Glutamatergic neuron (in vitro differentiated cells): ENCODE measurements around the gene ITGB5. TPM values are rescaled to one million over a fixed set of nuclear protein-coding genes. Genes with fewer than 3 reads are reported as not detected.

ENCODE experiments used
- DNase-seq: peaks from one replicate; pipeline ENCODE4 v3.0.0; 2022
- H3K27ac Mint-ChIP-seq: one replicate; pipeline ENCODE4 v1.8.0; 2020; ENCODE audit warnings: mild to moderate bottlenecking, mixed read lengths, inconsistent platforms; ENCODE audit not compliant: unreplicated experiment
- H3K27me3 Mint-ChIP-seq: one replicate; pipeline ENCODE4 v1.8.0; 2020; ENCODE audit warnings: mild to moderate bottlenecking, moderate library complexity, mixed read lengths, inconsistent platforms; ENCODE audit not compliant: unreplicated experiment
- H3K36me3 Mint-ChIP-seq: one replicate; pipeline ENCODE4 v1.8.0; 2020; ENCODE audit warnings: mild to moderate bottlenecking, mixed read lengths, inconsistent platforms; ENCODE audit not compliant: unreplicated experiment
- H3K4me1 Mint-ChIP-seq: one replicate; pipeline ENCODE4 v1.8.0; 2020; ENCODE audit warnings: mild to moderate bottlenecking, low read depth, mixed read lengths, inconsistent platforms; ENCODE audit not compliant: unreplicated experiment
- H3K4me3 Mint-ChIP-seq: one replicate; pipeline ENCODE4 v1.8.0; 2020; ENCODE audit warnings: mild to moderate bottlenecking, mixed read lengths, inconsistent platforms; ENCODE audit not compliant: unreplicated experiment
- H3K9me3 Mint-ChIP-seq: one replicate; pipeline ENCODE4 v1.8.0; 2020; ENCODE audit warnings: mild to moderate bottlenecking, moderate library complexity, mixed read lengths, inconsistent platforms; ENCODE audit not compliant: unreplicated experiment
- CTCF ChIP-seq: fragments of 200-600 bp; sonication (generic); IDR thresholded peaks from one replicate; pipeline ENCODE4 v1.5.0; 2021; ENCODE audit not compliant: partially characterized antibody, unreplicated experiment
- long read RNA-seq: library from polyadenylated mRNA; unstranded; transcript quantifications from one replicate; pipeline ENCODE4 v2.0.0, GENCODE V29; 2020; ENCODE audit not compliant: unreplicated experiment
- total RNA-seq: library from RNA; stranded (reverse); fragmentation: NEBNext Ultra II Directional; extraction: Animal tissue kit (Norgen Biotek cat#: 25700); gene quantifications from one replicate; pipeline ENCODE4 v1.2.1, GENCODE V29; 2021; ENCODE audit not compliant: unreplicated experiment

Gene ITGB5, protein sequence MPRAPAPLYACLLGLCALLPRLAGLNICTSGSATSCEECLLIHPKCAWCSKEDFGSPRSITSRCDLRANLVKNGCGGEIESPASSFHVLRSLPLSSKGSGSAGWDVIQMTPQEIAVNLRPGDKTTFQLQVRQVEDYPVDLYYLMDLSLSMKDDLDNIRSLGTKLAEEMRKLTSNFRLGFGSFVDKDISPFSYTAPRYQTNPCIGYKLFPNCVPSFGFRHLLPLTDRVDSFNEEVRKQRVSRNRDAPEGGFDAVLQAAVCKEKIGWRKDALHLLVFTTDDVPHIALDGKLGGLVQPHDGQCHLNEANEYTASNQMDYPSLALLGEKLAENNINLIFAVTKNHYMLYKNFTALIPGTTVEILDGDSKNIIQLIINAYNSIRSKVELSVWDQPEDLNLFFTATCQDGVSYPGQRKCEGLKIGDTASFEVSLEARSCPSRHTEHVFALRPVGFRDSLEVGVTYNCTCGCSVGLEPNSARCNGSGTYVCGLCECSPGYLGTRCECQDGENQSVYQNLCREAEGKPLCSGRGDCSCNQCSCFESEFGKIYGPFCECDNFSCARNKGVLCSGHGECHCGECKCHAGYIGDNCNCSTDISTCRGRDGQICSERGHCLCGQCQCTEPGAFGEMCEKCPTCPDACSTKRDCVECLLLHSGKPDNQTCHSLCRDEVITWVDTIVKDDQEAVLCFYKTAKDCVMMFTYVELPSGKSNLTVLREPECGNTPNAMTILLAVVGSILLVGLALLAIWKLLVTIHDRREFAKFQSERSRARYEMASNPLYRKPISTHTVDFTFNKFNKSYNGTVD
- total RNA-seq: 12.8 TPM
- long read RNA-seq, partial matches to known transcripts: 2 of 2 reads
- long read RNA-seq, other reads (novel, unspliced or antisense): 0 of 2 reads

DNA sequence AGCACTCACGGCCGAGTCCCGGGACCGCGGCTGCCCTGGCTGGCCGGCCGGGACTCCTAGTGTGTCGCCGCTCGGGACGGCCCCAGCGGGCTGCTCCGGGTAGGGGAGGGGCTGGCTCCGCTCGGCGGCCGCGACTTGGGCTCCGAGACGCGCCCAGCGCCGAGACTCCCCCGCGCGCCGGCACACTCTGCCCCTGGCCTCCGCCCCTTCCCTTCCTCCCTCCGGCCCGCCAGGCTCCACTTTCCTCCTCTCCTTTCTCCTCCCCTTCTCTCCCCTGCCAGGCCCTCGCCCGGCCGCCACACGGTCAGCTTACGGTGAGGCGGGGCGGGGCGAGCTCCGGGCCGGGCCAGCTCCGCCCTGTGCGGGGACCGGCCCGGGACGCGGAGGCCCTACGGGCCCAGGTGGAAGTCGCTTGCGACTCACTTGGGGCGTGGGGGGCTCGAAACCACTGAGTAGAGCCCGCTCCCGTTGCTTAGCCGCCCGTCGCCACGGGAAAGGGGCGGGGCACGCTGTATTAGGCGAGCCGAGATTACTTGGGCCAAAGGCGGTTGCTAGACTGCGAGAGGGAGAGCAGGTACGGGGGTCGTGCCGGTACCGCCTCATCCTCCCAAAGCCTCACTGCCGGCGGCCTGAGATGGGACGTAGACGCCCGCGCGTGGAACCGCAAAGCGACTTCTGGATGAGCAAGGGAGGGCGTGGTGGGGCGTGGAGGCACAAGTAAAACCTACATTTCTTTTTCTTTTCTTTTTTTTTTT lies at the start of gene ITGB5:
TSS of gene ITGB5 (minus strand) at position 189 of the 755 bp plus-strand sequence. CDS start 365 bp downstream, outside the sequence.
- DNase-seq: peak; percentile 77
- peaks cover 6% of the 10 kb centered on the region for H3K27me3 Mint-ChIP-seq
- H3K4me1 Mint-ChIP-seq: peaks cover 6% of the 10 kb centered on the region
- H3K27ac Mint-ChIP-seq: no peak within 1 kb of the TSS
- no peak for TF ChIP-seq CTCF
- no peaks in the 10 kb centered on the region for H3K36me3 Mint-ChIP-seq
- H3K4me3 Mint-ChIP-seq: peak within 1 kb of the TSS; percentile 71
- H3K9me3 Mint-ChIP-seq: peaks cover 2% of the 10 kb centered on the region

- no peak for TF ChIP-seq CTCF
- H3K9me3 Mint-ChIP-seq: no peaks in the 10 kb centered on the region
- no peak overlapping the region for H3K4me3 Mint-ChIP-seq
- H3K4me1 Mint-ChIP-seq: no peaks in the 10 kb centered on the region
- DNase-seq: no peak
- H3K27me3 Mint-ChIP-seq: no peaks in the 10 kb centered on the region
- H3K36me3 Mint-ChIP-seq: no peaks in the 10 kb centered on the region
- no peak overlapping the region for H3K27ac Mint-ChIP-seq
Measured at GRCh38 chr3:124935794-124936542, 48.8 kb upstream of the ITGB5 start.

DNA sequence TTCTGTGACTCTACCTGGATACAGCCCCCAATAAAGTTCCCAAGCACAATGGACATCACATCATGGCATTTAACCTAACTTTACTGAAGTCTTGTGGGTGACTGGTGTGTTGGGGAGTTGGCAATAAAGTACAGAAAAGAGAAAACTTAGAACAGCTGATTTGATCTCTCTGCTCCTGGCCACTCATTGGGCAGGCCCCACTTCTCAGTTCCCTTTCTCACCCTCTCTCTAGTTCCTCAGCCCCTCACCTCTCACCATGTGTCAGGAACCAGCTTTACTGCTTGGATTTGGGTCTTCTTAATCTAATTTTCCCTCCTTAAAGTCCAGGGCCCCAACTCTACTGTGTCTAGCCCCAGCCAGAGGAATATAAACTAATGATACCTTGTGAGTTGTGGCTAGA lies 48.1 kb upstream of the ITGB5 start:
- TF ChIP-seq CTCF: no peak
- no peak overlapping the region for H3K27ac Mint-ChIP-seq
- H3K27me3 Mint-ChIP-seq: no peaks in the 10 kb centered on the region
- DNase-seq: no peak
- H3K9me3 Mint-ChIP-seq: no peaks in the 10 kb centered on the region
- no peaks in the 10 kb centered on the region for H3K4me1 Mint-ChIP-seq
- no peak overlapping the region for H3K4me3 Mint-ChIP-seq
- no peaks in the 10 kb centered on the region for H3K36me3 Mint-ChIP-seq

DNA sequence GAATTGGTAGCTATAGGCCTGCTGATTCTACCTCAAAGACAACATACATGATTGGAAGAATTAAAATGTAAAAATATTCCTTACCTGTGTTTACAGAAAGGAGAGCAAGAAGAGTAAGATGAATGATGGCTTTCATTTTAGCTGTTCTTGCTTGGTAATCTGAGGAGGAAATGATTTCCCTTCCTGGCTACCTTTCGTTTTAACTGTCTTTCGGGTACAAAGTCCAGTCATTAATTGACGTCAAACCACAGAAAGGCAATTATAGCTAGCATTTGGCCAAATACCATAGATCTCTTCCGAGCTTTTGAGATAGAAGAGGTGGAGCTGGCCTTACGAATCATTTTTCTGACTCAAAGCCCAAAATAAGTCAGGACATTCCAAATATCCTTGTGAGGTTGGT lies 47.4 kb upstream of the ITGB5 start, which contains the start of gene MUC13:
TSS of gene MUC13 (minus strand) at position 175 of the 400 bp plus-strand sequence. CDS start at position 136, 39 bp downstream.
- Mint-ChIP-seq H3K27ac (no peak within 1 kb of the TSS), H3K9me3 (no peaks in the 10 kb centered on the region)

More for the DNA sequence above, 47.4 kb upstream of the ITGB5 start, which contains the start of gene MUC13:
- Mint-ChIP-seq H3K36me3 (no peaks in the 10 kb centered on the region), H3K27me3 (no peaks in the 10 kb centered on the region), H3K4me1 (no peaks in the 10 kb centered on the region), H3K4me3 (no peak within 1 kb of the TSS)
- no peak for TF ChIP-seq CTCF
- DNase-seq: no peak
